HepG2 (cell line): Measurements from ENCODE around the gene BTN1A1. TPM values are rescaled to one million over a fixed set of nuclear protein-coding genes. Genes with fewer than 3 reads are reported as not detected.

Experiments
- ATAC-seq: fragments of 200-7000 bp; cut with Tn5 transposase; 3 replicates; pipeline ENCODE4 v1.9.1; 2020; ENCODE audit warnings: mild to moderate bottlenecking, moderate library complexity
- BruUV-seq: library from RNA; stranded (reverse); fragments of 400-500 nt; replicated peaks from 2 replicates; lab custom pipeline; 2021; lab: Mats Ljungman, UMichigan
- CTCF ChIA-PET: fragments of 300-600 bp; formaldehyde crosslinking; extraction: SDS; loops from one replicate; lab custom pipeline; 2021; ENCODE audit warnings: low total read pairs, inconsistent platforms, low intra/inter-chr PET ratio; lab: Yijun Ruan, JAX
- POLR2A ChIA-PET: fragments of 350-600 bp; sonication (Branson Sonifier 250); formaldehyde crosslinking; loops from one replicate; lab custom pipeline; 2020; ENCODE audit warnings: antibody characterized with exemption, inconsistent platforms; lab: Yijun Ruan, JAX
- DNase-seq: peaks from one replicate; pipeline ENCODE4 v3.0.0-alpha.2; 2015; ENCODE audit warnings: low spot score
- FAIRE-seq: peaks from 3 replicates; lab custom pipeline; 2011; peaks lifted over from hg19 to GRCh38; lab: Jason Lieb, UNC
- H2AFZ ChIP-seq: one replicate; pipeline ENCODE4 v1.6.1; 2011; ENCODE audit warnings: low read length, inconsistent platforms
- H3K27ac ChIP-seq: fragments of 300-600 bp; 3 replicates; pipeline ENCODE4 v1.8.0; 2011; ENCODE audit warnings: mixed run types, mild to moderate bottlenecking, mixed read lengths, low read length, inconsistent platforms; ENCODE audit not compliant: insufficient read depth; ENCODE audit errors: extremely low read length
- H3K27me3 ChIP-seq, 2 experiments: fragments of 200-600 bp in 1 of 2; 2 replicates in 1 of 2; 3 replicates in 1 of 2; pipeline versions ENCODE4 v1.6.0 to v1.8.0; 2011; ENCODE audit warnings: low read length in 2 of 2, mild to moderate bottlenecking in 2 of 2, moderate library complexity in 2 of 2, inconsistent platforms in 1 of 2; ENCODE audit not compliant: insufficient read depth in 2 of 2, control insufficient read depth in 1 of 2
- H3K36me3 ChIP-seq, 2 experiments: fragments of 200-600 bp in 1 of 2; replicated peaks in 1 of 2; 2 replicates in 1 of 2; 3 replicates in 1 of 2; pipeline versions ENCODE4 v1.5.1 to v1.8.0; 2011; ENCODE audit warnings: low read length in 2 of 2, inconsistent platforms in 1 of 2; ENCODE audit not compliant: insufficient read depth in 2 of 2, control insufficient read depth in 1 of 2
- H3K4me1 ChIP-seq: 2 replicates; pipeline ENCODE4 v1.5.1; 2012; ENCODE audit warnings: low read length, inconsistent platforms; ENCODE audit not compliant: insufficient read depth
- H3K4me2 ChIP-seq: 2 replicates; pipeline ENCODE4 v1.6.0; 2011; ENCODE audit warnings: low read depth, low read length, inconsistent platforms
- H3K4me3 ChIP-seq, 3 experiments: fragments of 200-600 bp in 1 of 3; sonication (generic), shearing (Covaris generic) in 1 of 3; replicated peaks in 1 of 3; 2 replicates each; pipeline ENCODE4 v1.5.1; 2011 to 2016; ENCODE audit warnings: low read length in 3 of 3, inconsistent platforms in 2 of 3, low read depth in 2 of 3, mild to moderate bottlenecking in 2 of 3, control low read depth in 1 of 3, mixed read lengths in 1 of 3; ENCODE audit not compliant: insufficient read depth in 1 of 3
- H3K79me2 ChIP-seq: one replicate; pipeline ENCODE4 v1.6.1; 2011; ENCODE audit warnings: low read length, inconsistent platforms; ENCODE audit not compliant: insufficient read depth
- H3K9ac ChIP-seq: 2 replicates; pipeline ENCODE4 v1.6.0; 2011; ENCODE audit warnings: mild to moderate bottlenecking, low read depth, low read length, inconsistent platforms; ENCODE audit not compliant: insufficient read depth
- H3K9me3 ChIP-seq: 2 replicates; pipeline ENCODE4 v1.5.1; 2012; ENCODE audit warnings: mild to moderate bottlenecking, low read length
- H4K20me1 ChIP-seq: 2 replicates; pipeline ENCODE4 v1.6.0; 2011; ENCODE audit warnings: inconsistent platforms, mild to moderate bottlenecking, low read length, moderate library complexity; ENCODE audit not compliant: insufficient read depth
- CTCF ChIP-seq: sonication (generic); formaldehyde crosslinking; IDR thresholded peaks from 2 replicates; pipeline ENCODE4 v1.5.0; 2020; ENCODE audit warnings: mild to moderate bottlenecking, missing genetic modification reagents, moderate library complexity
- HIC2 ChIP-seq: sonication (generic); formaldehyde crosslinking; IDR thresholded peaks from 2 replicates; pipeline ENCODE4 v1.9.0; 2022; ENCODE audit warnings: low read depth, missing genetic modification reagents
- NFYB ChIP-seq: sonication (generic); formaldehyde crosslinking; IDR thresholded peaks from 2 replicates; pipeline ENCODE4 v1.4.0; 2020; ENCODE audit warnings: missing genetic modification reagents
- RCOR2 ChIP-seq: IDR thresholded peaks from 2 replicates; pipeline ENCODE4 v1.6.1; 2016; ENCODE audit warnings: missing biosample characterization, missing genetic modification reagents
- RFX1 ChIP-seq: fragments of 450-650 bp; IDR thresholded peaks from 2 replicates; pipeline ENCODE4 v1.6.1; 2017
- RFXANK ChIP-seq: IDR thresholded peaks from 2 replicates; pipeline ENCODE4 v1.6.1; 2016
- RFXAP ChIP-seq: sonication (generic); formaldehyde crosslinking; IDR thresholded peaks from 2 replicates; pipeline ENCODE4 v1.4.0; 2020; ENCODE audit warnings: missing genetic modification reagents, borderline replicate concordance
- SMC3 ChIP-seq: IDR thresholded peaks from 2 replicates; pipeline ENCODE4 v1.6.1; 2011; ENCODE audit warnings: low read length, improper control_type of control experiment
- TCF7L2 ChIP-seq: IDR thresholded peaks from 2 replicates; pipeline ENCODE4 v1.6.1; 2011; ENCODE audit warnings: mild to moderate bottlenecking, low read depth, low read length, moderate library complexity
- THAP11 ChIP-seq: IDR thresholded peaks from 2 replicates; pipeline ENCODE4 v1.6.1; 2016; ENCODE audit warnings: missing biosample characterization, missing genetic modification reagents
- ZBTB20 ChIP-seq: sonication (generic); formaldehyde crosslinking; IDR thresholded peaks from 2 replicates; pipeline ENCODE4 v1.8.1; 2023; ENCODE audit warnings: missing genetic modification reagents, low read depth, mild to moderate bottlenecking, borderline replicate concordance
- ZNF10 ChIP-seq: sonication (generic); formaldehyde crosslinking; IDR thresholded peaks from 2 replicates; pipeline ENCODE4 v1.4.0; 2020; ENCODE audit warnings: mild to moderate bottlenecking, low read depth, missing genetic modification reagents, borderline replicate concordance
- ZNF276 ChIP-seq: sonication (generic); formaldehyde crosslinking; IDR thresholded peaks from 2 replicates; pipeline ENCODE4 v1.4.0; 2020; ENCODE audit warnings: mild to moderate bottlenecking, low read depth, missing genetic modification reagents
- ZNF331 ChIP-seq: sonication (generic); formaldehyde crosslinking; IDR thresholded peaks from 2 replicates; pipeline ENCODE4 v1.4.0; 2020; ENCODE audit warnings: missing genetic modification reagents
- ZNF570 ChIP-seq: sonication (generic); formaldehyde crosslinking; IDR thresholded peaks from 2 replicates; pipeline ENCODE4 v1.4.0; 2020; ENCODE audit warnings: mild to moderate bottlenecking, missing genetic modification reagents, borderline replicate concordance
- ZNF639 ChIP-seq: conservative IDR thresholded peaks from 2 replicates; pipeline ENCODE4 v1.6.1; 2018; ENCODE audit warnings: missing genetic modification reagents
- WGBS: methylation state at CpG from one replicate; pipeline ENCODE4 v1.1.6; 2017; ENCODE audit warnings: low lambda C conversion rate; 5-methylcytosine and 5-hydroxymethylcytosine counted together
- in situ Hi-C: cut with HindIII; loops from 2 replicates; pipeline ENCODE4 v1.10.0; 2017; ENCODE audit warnings: low pct_unique_long_range_greater_than_20kb; ENCODE audit not compliant: extremely low pct_ligation_motif_present
- intact Hi-C: fragments of 100-400 bp; cut with micrococcal nuclease; formaldehyde crosslinking; loops from one replicate; pipeline ENCODE4 v1.10.0; 2022; ENCODE audit not compliant: unreplicated experiment
- polyA plus RNA-seq, 8 experiments: library from polyadenylated mRNA; depleted of rRNA in 3 of 8; stranded (reverse) in 7 of 8; unstranded in 1 of 8; fragments of >200 nt; fragmentation: Illumina TruSeq in 4 of 8; extraction: Trizol in 4 of 8; gene quantifications; 2 replicates each; pipeline versions ENCODE4 v1.2.1 to v1.2.3, GENCODE V29; 2011 to 2016; ENCODE audit warnings: low read depth in 4 of 8, missing spikeins in 1 of 8, mixed read lengths in 1 of 8; ENCODE audit not compliant: insufficient read depth in 1 of 8
- total RNA-seq, 5 experiments: library from RNA; depleted of rRNA; stranded (reverse); fragments of >200 nt; fragmentation: Illumina TruSeq; extraction: Trizol; gene quantifications; 2 replicates each; pipeline ENCODE4 v1.2.3, GENCODE V29; 2016; ENCODE audit warnings: low read depth in 1 of 5

The BTN1A1 gene
- total and polyA plus RNA-seq, 2 of the 13 experiments (the other 11 are each of a cell fraction or from before 2014, with no cell fraction given): 0.04 TPM; not detected in 1

- TF ChIP-seq RFXAP (CRISPR knock-in tag): 0 out of 2 replicates have a peak, but pooled peaks have one; percentile 46
- no peak for TF ChIP-seq NFYB (CRISPR knock-in tag)
- TF ChIP-seq TCF7L2: no peak
- TF ChIP-seq SMC3: peak; percentile 83
- peak; percentile 64 for TF ChIP-seq CTCF (CRISPR knock-in tag)
- no peak for TF ChIP-seq ZNF639 (CRISPR knock-in tag)
- TF ChIP-seq RFXANK (CRISPR knock-in tag): peak; percentile 68; the same call in 1 of the 2 replicates
These were observed 6.8 kb upstream of the BTN1A1 start (continued) for GRCh38 chr6:26493258-26493657.

- Histone ChIP-seq H3K79me2 (no peaks in the 10 kb centered on the region), H3K27me3 (peaks cover 2 to 10% of the 10 kb centered on the region in 2 experiments; a peak in 1 of 5 replicates), H3K4me3 (no peak overlapping the region), H3K9me3 (no peaks in the 10 kb centered on the region), H3K36me3 (no peaks in the 10 kb centered on the region), H3K9ac (no peak overlapping the region), H4K20me1 (no peaks in the 10 kb centered on the region), H2AFZ (no peak overlapping the region), H3K4me2 (no peak overlapping the region), H3K27ac (no peak overlapping the region), H3K4me1 (peaks cover 21% of the 10 kb centered on the region)
- WGBS: 26% methylated on average over 3 of the region's 3 CpGs
- POLR2A ChIA-PET: no interaction called here
- BruUV-seq: no TSS peak
- ATAC-seq (no peak), FAIRE-seq (no peak), DNase-seq (no peak)
- intact Hi-C loops: no loop called here
- in situ Hi-C loops: no loop called here
- CTCF ChIA-PET: no interaction called here
- TF ChIP-seq THAP11 (CRISPR knock-in tag): no peak
- TF ChIP-seq HIC2: no peak
- TF ChIP-seq RCOR2 (CRISPR knock-in tag): no peak
- TF ChIP-seq ZBTB20: no peak
- TF ChIP-seq RFX1: no peak
- no peak for TF ChIP-seq ZNF10 (CRISPR knock-in tag)
- TF ChIP-seq ZNF570 (CRISPR knock-in tag): no peak
- no peak for TF ChIP-seq ZNF331 (CRISPR knock-in tag)
- TF ChIP-seq ZNF276: no peak
These were observed 6.0 kb upstream of the BTN1A1 start for GRCh38 chr6:26494117-26494516.
